ENCODE results near the gene ADPRS. TPM values are rescaled to one million over a fixed set of nuclear protein-coding genes. Genes with fewer than 3 reads are reported as not detected.

The ADPRS gene
- total and polyA plus RNA-seq, 5 donors: 12.3 to 19.5 (median 13.0) TPM

DNA sequence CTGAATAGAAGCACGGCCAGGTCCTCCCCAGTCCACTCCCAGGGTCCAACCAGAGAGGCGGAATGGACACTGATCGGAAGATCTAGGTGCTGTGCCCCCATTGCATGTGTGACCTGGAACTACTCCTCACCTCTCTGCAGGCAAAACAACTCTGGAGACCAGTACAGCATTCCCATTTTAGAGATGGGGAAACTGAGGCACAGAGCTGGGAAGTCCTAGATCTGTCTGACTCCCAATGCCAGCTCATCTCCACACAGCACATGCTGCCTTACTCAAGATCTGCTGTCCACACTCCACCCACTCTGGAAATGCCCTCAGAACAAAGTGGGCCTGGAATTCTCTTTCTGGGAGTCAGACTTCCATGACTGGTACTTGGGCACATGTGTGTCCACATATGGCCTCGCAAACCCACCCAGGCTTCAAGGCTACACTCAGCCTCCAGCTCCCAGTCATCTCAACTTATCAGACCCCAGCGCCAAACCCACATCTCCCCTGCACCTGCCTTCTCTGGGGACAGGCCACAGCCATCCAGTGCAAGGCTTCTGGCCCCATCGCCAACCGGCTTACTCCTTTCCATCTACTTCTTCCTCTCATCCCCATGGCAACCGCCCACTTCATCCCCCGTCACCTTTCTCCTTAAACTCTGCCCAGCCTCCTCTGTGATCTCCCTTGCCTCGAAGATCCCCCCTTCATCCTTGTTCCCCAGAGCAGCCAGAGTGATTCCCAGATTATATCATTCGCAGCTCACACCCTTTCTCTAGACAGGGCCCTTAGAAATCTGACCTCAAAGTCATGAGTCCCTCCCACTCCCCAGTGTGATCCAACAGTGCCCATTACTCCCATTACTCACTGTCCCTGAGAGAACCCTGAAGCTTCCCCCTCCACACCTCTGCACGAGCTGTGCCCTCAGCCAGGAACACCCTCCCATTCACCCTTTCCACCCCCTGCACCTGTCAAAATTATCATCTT lies 33.7 kb downstream of the ADPRS start:
- Histone ChIP-seq H3K27ac (ENCODE audit: low read length) (no peak overlapping the region), H3K4me1 (ENCODE audit: control insufficient read depth, insufficient read depth, low read length) (no peaks in the 10 kb centered on the region), H3K4me3 (ENCODE audit: low read length) (no peak overlapping the region), H3K9me3 (ENCODE audit: control insufficient read depth, low read length) (no peaks in the 10 kb centered on the region), H3K27me3 (ENCODE audit: control insufficient read depth, insufficient read depth) (no peaks in the 10 kb centered on the region)
- 84% methylated on average over 12 of the region's 12 CpGs for WGBS
- ATAC-seq: no peak
- no peak for DNase-seq
- intact Hi-C loops (cut with DNase I): no loop called here

GRCh38 chr1:36123356-36123755 lies 34.7 kb downstream of the ADPRS start:
- no peaks in the 10 kb centered on the region for H3K9me3 ChIP-seq (ENCODE audit: control insufficient read depth, low read length)
- H3K4me1 ChIP-seq (ENCODE audit: control insufficient read depth, insufficient read depth, low read length): no peaks in the 10 kb centered on the region
- no peaks in the 10 kb centered on the region for H3K27me3 ChIP-seq (ENCODE audit: control insufficient read depth, insufficient read depth)
- H3K4me3 ChIP-seq (ENCODE audit: low read length): no peak overlapping the region
- WGBS: 50% methylated on average over 8 of the region's 8 CpGs
- peak in 1 of 3 donors; percentile 76 for DNase-seq
- intact Hi-C loops (cut with DNase I): no loop called here
- peak in 1 of 2 donors; percentile 28 for ATAC-seq
- no peak overlapping the region for H3K27ac ChIP-seq (ENCODE audit: low read length)

DNA sequence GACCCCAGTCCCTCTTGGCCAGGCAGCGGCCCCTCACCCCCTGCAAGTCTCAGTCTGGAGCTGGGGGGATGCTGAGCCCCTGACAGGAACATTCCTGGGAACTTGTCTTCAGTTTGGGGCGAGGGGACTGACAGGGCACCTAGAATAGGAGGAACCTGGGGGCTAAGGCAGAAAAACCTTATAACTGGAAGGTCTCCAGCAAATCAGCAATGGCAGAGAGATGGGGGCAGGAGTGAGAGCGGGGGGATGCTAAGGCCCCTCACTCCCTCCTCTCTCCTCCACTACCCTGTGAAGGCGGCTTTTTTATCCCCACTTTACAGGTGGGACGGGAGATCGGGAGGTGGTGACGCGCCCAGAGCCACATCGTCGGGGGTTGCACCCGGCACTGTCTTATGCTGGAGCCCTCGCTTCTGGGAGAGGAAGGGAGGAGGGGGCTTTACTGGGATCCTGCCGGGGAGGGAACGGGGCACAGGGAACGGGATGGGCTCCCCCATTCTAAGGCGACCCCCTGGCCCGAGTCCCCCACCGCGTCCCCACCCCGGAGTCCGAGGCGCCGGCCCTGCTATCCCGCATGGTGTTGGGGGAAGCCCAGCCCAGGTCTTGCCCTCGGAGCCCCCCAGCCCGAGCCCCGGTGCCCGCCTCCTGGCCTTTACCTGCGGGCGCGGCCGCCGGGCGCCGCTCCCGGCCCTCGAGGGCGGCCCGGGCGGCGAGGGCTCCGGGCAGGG lies 35.9 kb downstream of the ADPRS start:
- intact Hi-C loops (cut with DNase I): no loop called here
- no peak for ATAC-seq

GRCh38 chr1:36125129-36125991 lies 36.7 kb downstream of the ADPRS start, which contains the start of gene COL8A2:
TSS of gene COL8A2 (minus strand) at chr1:36125222. CDS start at chr1:36100242, 24,980 bp downstream.
- H3K27ac ChIP-seq (ENCODE audit: low read length): no peak within 1 kb of the TSS
- intact Hi-C loops (cut with DNase I): no loop called here
- no peaks in the 10 kb centered on the region for H3K4me1 ChIP-seq (ENCODE audit: control insufficient read depth, insufficient read depth, low read length)
- H3K4me3 ChIP-seq (ENCODE audit: low read length): peak within 1 kb of the TSS; percentile 49
- ATAC-seq (peak; percentile 69 to 83), DNase-seq (peak; percentile 61 to 87 (median 87))
- no peaks in the 10 kb centered on the region for H3K27me3 ChIP-seq (ENCODE audit: control insufficient read depth, insufficient read depth)
- no peaks in the 10 kb centered on the region for H3K9me3 ChIP-seq (ENCODE audit: control insufficient read depth, low read length)
- 10% methylated on average over 75 of the region's 77 CpGs for WGBS

More for the DNA sequence above, 35.9 kb downstream of the ADPRS start:
- Histone ChIP-seq H3K27me3 (ENCODE audit: control insufficient read depth, insufficient read depth) (no peaks in the 10 kb centered on the region), H3K4me3 (ENCODE audit: low read length) (peak overlapping the region; percentile 49), H3K4me1 (ENCODE audit: control insufficient read depth, insufficient read depth, low read length) (no peaks in the 10 kb centered on the region), H3K27ac (ENCODE audit: low read length) (no peak overlapping the region), H3K9me3 (ENCODE audit: control insufficient read depth, low read length) (no peaks in the 10 kb centered on the region)
- WGBS: 24% methylated on average over 42 of the region's 42 CpGs
- no peak for DNase-seq

DNA sequence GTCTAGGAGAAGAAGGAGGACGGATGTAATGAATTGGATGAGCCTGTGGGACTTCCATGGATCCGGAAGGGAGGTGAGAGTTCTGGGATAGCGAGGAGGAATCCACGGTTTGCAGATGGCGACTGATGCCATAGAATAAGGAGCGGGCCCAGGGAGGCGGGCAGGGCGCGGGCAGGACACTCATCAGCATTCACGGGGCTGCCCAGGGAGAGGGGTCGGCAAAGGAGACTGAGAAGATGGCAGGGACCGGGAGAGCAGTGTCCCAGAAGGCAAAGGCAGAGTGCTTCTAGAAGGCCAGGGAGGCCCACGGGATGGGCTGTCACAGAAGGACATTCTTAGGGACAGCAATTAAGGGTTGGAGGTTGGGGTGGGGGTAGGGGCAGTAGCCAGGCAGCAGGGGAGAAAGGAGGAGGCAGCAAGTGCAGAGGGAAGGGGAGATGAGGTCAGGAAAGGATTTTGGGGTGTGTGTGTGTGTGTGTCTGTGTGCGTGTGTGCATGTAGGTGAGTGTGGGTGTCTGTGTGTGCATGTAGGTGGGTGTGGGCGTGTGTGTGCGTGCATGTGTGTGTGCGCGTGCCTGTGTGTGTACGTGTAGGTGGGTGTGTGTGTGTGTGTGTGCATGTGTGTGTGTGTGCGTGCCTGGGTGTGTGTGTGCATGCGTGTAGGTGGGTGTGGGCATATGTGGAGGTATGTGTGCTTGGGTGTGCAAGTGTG lies 37.5 kb downstream of the ADPRS start:
- intact Hi-C loops (cut with DNase I): no loop called here
- H3K27ac ChIP-seq (ENCODE audit: low read length): no peak overlapping the region
- no peaks in the 10 kb centered on the region for H3K9me3 ChIP-seq (ENCODE audit: control insufficient read depth, low read length)
- H3K4me3 ChIP-seq (ENCODE audit: low read length): no peak overlapping the region
- DNase-seq (no peak), ATAC-seq (no peak)
- no peaks in the 10 kb centered on the region for H3K4me1 ChIP-seq (ENCODE audit: control insufficient read depth, insufficient read depth, low read length)
- WGBS: 80% methylated on average over 21 of the region's 21 CpGs
- no peaks in the 10 kb centered on the region for H3K27me3 ChIP-seq (ENCODE audit: control insufficient read depth, insufficient read depth)

- H3K9me3 ChIP-seq (ENCODE audit: control insufficient read depth, low read length): no peaks in the 10 kb centered on the region
- intact Hi-C loops (cut with DNase I): no loop called here
Observed at GRCh38 chr1:36126797-36127500, 38.3 kb downstream of the ADPRS start.

DNA sequence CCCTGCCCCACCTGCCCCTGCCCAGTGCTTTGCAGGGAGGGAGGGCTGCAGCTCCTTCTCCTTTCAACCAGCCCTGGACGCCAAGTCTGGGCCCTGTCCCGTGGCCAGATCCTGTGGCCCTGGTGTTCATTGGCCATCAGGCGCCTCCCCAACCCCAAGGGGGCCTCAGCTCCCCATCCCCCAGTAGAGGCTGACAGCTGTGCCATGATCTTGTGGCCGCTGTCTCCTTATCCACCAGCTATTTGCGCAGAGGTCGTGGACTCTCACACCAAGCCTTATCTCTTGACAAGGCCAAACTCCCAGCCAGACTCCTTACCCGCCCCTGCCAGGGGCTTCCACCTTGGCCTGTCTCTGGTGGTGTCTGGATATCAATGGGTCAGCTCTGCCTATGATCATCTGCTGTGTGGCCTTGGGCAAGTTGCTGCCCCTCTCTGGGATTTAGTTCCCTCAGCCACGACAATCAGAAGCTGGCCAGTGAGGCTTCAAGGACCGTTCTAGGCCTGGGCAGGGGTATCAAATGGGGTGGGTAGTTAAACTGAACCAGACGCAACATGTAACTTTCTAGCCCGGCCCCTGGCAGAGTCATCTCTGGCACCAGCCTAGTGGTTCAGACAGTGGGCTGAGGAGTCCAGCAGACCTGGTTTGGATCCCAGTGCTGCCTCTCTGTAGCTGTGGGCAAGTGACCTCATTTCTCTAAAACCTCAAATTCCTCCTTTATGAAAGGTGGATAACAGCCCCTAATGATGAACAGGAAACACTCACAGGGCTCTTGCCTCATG lies 39.6 kb downstream of the ADPRS start:
- H3K4me1 ChIP-seq (ENCODE audit: control insufficient read depth, insufficient read depth, low read length): no peaks in the 10 kb centered on the region
- H3K27me3 ChIP-seq (ENCODE audit: control insufficient read depth, insufficient read depth): no peaks in the 10 kb centered on the region
- no peak for ATAC-seq
- no peak overlapping the region for H3K27ac ChIP-seq (ENCODE audit: low read length)
- DNase-seq: peak in 1 of 3 donors; percentile 28
- intact Hi-C loops (cut with DNase I): no loop called here
- no peaks in the 10 kb centered on the region for H3K9me3 ChIP-seq (ENCODE audit: control insufficient read depth, low read length)
- 76% methylated on average over 11 of the region's 11 CpGs for WGBS
- H3K4me3 ChIP-seq (ENCODE audit: low read length): no peak overlapping the region

More at GRCh38 chr1:36126797-36127500, 38.3 kb downstream of the ADPRS start:
- DNase-seq (no peak), ATAC-seq (no peak)
- Histone ChIP-seq H3K27me3 (ENCODE audit: control insufficient read depth, insufficient read depth) (no peaks in the 10 kb centered on the region), H3K27ac (ENCODE audit: low read length) (no peak overlapping the region), H3K4me1 (ENCODE audit: control insufficient read depth, insufficient read depth, low read length) (no peaks in the 10 kb centered on the region), H3K4me3 (ENCODE audit: low read length) (no peak overlapping the region)
- 56% methylated on average over 7 of the region's 7 CpGs for WGBS

DNA sequence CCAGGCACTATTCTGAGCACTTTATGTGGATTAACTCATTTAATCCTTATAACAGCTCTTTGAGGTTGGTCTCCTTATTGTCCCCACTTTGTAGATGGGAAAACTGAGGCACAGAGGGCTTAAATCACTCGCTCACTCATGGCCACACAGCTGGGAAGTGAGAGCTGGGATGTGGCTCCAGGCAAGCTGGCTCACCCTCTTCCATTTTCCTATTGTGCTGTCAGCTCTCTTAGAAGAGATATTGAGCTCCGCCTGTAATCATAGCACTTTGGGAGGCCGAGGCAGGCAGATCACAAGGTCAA lies 40.2 kb downstream of the ADPRS start:
- 87% methylated on average over 3 of the region's 3 CpGs for WGBS
- ATAC-seq: no peak
- H3K4me3 ChIP-seq (ENCODE audit: low read length): no peak overlapping the region
- H3K9me3 ChIP-seq (ENCODE audit: control insufficient read depth, low read length): no peaks in the 10 kb centered on the region
- intact Hi-C loops (cut with DNase I): no loop called here
- no peak for DNase-seq
- H3K27ac ChIP-seq (ENCODE audit: low read length): no peak overlapping the region
- H3K27me3 ChIP-seq (ENCODE audit: control insufficient read depth, insufficient read depth): no peaks in the 10 kb centered on the region
- H3K4me1 ChIP-seq (ENCODE audit: control insufficient read depth, insufficient read depth, low read length): no peaks in the 10 kb centered on the region

- Histone ChIP-seq H3K9me3 (ENCODE audit: control insufficient read depth, low read length) (no peaks in the 10 kb centered on the region), H3K4me3 (ENCODE audit: low read length) (no peak overlapping the region), H3K27me3 (ENCODE audit: control insufficient read depth, insufficient read depth) (no peaks in the 10 kb centered on the region), H3K4me1 (ENCODE audit: control insufficient read depth, insufficient read depth, low read length) (peaks cover 4% of the 10 kb centered on the region), H3K27ac (ENCODE audit: low read length) (no peak overlapping the region)
- intact Hi-C loops (cut with DNase I): no loop called here
- DNase-seq (no peak), ATAC-seq (no peak)
- WGBS: 73% methylated on average over 3 of the region's 3 CpGs
Observed at GRCh38 chr1:36132029-36132428, 43.3 kb downstream of the ADPRS start.
